K562 (cell line): ENCODE data around the gene TXNRD1. TPM values are rescaled to one million over a fixed set of nuclear protein-coding genes. Genes with fewer than 3 reads are reported as not detected.

ENCODE experiments used
- ATAC-seq: fragments of 200-7000 bp; cut with Tn5 transposase; 3 replicates; pipeline ENCODE4 v1.9.1; 2020; ENCODE audit warnings: moderate library complexity
- BruUV-seq: library from RNA; stranded (reverse); fragments of 400-500 nt; replicated peaks from 2 replicates; lab custom pipeline; 2021; lab: Mats Ljungman, UMichigan
- CTCF ChIA-PET: fragments of 300-600 bp; formaldehyde crosslinking; extraction: SDS; loops from one replicate; lab custom pipeline; 2021; ENCODE audit warnings: low intra/inter-chr PET ratio; lab: Yijun Ruan, JAX
- POLR2A ChIA-PET: fragments of 300-600, 350-650 bp; sonication (Branson Sonifier 250); formaldehyde crosslinking; extraction: SDS; loops from one replicate; lab custom pipeline; 2021; ENCODE audit warnings: antibody characterized with exemption, inconsistent platforms; lab: Yijun Ruan, JAX
- DNase-seq, 4 experiments: peaks; one replicate each; pipeline versions ENCODE4 v3.0.0 to v3.0.0-alpha.2; 2011 to 2018; ENCODE audit warnings: low spot score in 3 of 4, mixed read lengths in 3 of 4; ENCODE audit errors: extremely low read depth in 1 of 4
- FAIRE-seq: peaks from 2 replicates; lab custom pipeline; 2011; peaks lifted over from hg19 to GRCh38; lab: Jason Lieb, UNC
- H2AFZ ChIP-seq: 2 replicates; pipeline ENCODE4 v1.6.0; 2011; ENCODE audit warnings: low read depth, low read length, control low read depth, inconsistent platforms
- H3K27ac ChIP-seq: fragments of 200-600 bp; 3 replicates; pipeline ENCODE4 v1.8.0; 2011; ENCODE audit warnings: low read depth, mild to moderate bottlenecking, control low read depth, inconsistent platforms, low read length, moderate library complexity, mixed read lengths; ENCODE audit errors: extremely low read depth
- H3K27me3 ChIP-seq, 2 experiments: fragments of 300-600 bp in 1 of 2; 2 replicates in 1 of 2; 3 replicates in 1 of 2; pipeline versions ENCODE4 v1.6.0 to v1.8.0; 2011; ENCODE audit warnings: inconsistent platforms in 2 of 2, low read length in 2 of 2, mild to moderate bottlenecking in 1 of 2, mixed read lengths in 1 of 2, moderate library complexity in 1 of 2; ENCODE audit not compliant: control insufficient read depth in 2 of 2, insufficient read depth in 2 of 2
- H3K36me3 ChIP-seq: fragments of 300-600 bp; 3 replicates; pipeline ENCODE4 v1.8.0; 2011; ENCODE audit warnings: mild to moderate bottlenecking, low read length, inconsistent platforms; ENCODE audit not compliant: control insufficient read depth, insufficient read depth
- H3K4me1 ChIP-seq, 2 experiments: fragments of 200-600 bp in 1 of 2; replicated peaks in 1 of 2; 2 replicates in 1 of 2; 3 replicates in 1 of 2; pipeline versions ENCODE4 v1.5.1 to v1.8.0; 2011; ENCODE audit warnings: inconsistent platforms in 2 of 2, low read length in 2 of 2, mild to moderate bottlenecking in 1 of 2, mixed read lengths in 1 of 2, moderate library complexity in 1 of 2; ENCODE audit not compliant: control insufficient read depth in 2 of 2, insufficient read depth in 2 of 2
- H3K4me2 ChIP-seq: 2 replicates; pipeline ENCODE4 v1.6.1; 2011; ENCODE audit warnings: low read length, control low read depth, inconsistent platforms, mixed read lengths; ENCODE audit not compliant: insufficient read depth
- H3K4me3 ChIP-seq: fragments of 200-600 bp; sonication (generic), shearing (Covaris generic); 2 replicates; pipeline ENCODE4 v1.5.1; 2016; ENCODE audit warnings: control low read depth, inconsistent platforms
- H3K79me2 ChIP-seq: fragments of 200-600 bp; 3 replicates; pipeline ENCODE4 v1.8.0; 2011; ENCODE audit warnings: low read length, inconsistent platforms; ENCODE audit not compliant: control insufficient read depth, insufficient read depth
- H3K9ac ChIP-seq, 2 experiments: 2 replicates each; pipeline versions ENCODE4 v1.6.0 to v1.6.1; 2011; ENCODE audit warnings: low read depth in 2 of 2, low read length in 2 of 2, control low read depth in 1 of 2, inconsistent platforms in 1 of 2, mild to moderate bottlenecking in 1 of 2, mixed read lengths in 1 of 2; ENCODE audit not compliant: insufficient read depth in 1 of 2
- H3K9me1 ChIP-seq: one replicate; pipeline ENCODE4 v1.6.0; 2011; ENCODE audit warnings: inconsistent platforms, mild to moderate bottlenecking, low read length, moderate library complexity; ENCODE audit not compliant: control insufficient read depth, insufficient read depth
- H3K9me3 ChIP-seq: replicated peaks from 2 replicates; pipeline ENCODE4 v1.5.1; 2011; ENCODE audit warnings: low read depth, low read length, inconsistent platforms; ENCODE audit not compliant: control insufficient read depth, insufficient read depth
- H4K20me1 ChIP-seq: replicated peaks from 2 replicates; pipeline ENCODE4 v1.6.1; 2011; ENCODE audit warnings: low read length, inconsistent platforms, mixed read lengths; ENCODE audit not compliant: control insufficient read depth, insufficient read depth
- NCOA6 ChIP-seq: fragments of 450-650 bp; IDR thresholded peaks from 2 replicates; pipeline ENCODE4 v1.6.1; 2017; ENCODE audit warnings: mild to moderate bottlenecking
- POLR2A ChIP-seq: fragments of 450-650 bp; conservative IDR thresholded peaks from 2 replicates; pipeline ENCODE4 v1.6.1; 2016
- POLR2AphosphoS2 ChIP-seq: IDR thresholded peaks from 2 replicates; pipeline ENCODE4 v1.6.1; 2012; ENCODE audit warnings: low read length, improper control_type of control experiment
- POLR2B ChIP-seq: fragments of 450-650 bp; IDR thresholded peaks from 2 replicates; pipeline ENCODE4 v1.6.1; 2018; ENCODE audit warnings: low read depth; ENCODE audit not compliant: partially characterized antibody
- POLR3A ChIP-seq: IDR thresholded peaks from 2 replicates; pipeline ENCODE4 v1.6.1; 2011; ENCODE audit warnings: borderline replicate concordance, mild to moderate bottlenecking, moderate library complexity; ENCODE audit not compliant: insufficient read length, insufficient read depth; ENCODE audit errors: extremely low read depth
- SUPT5H ChIP-seq: fragments of 450-650 bp; IDR thresholded peaks from 2 replicates; pipeline ENCODE4 v1.6.1; 2016
- WGBS: fragments of 100-300 bp; shearing (Covaris generic); methylation state at CpG from one replicate; pipeline ENCODE4 v1.1.6; 2016; ENCODE audit warnings: low coverage, mixed read lengths; ENCODE audit not compliant: insufficient coverage; ENCODE audit errors: missing lambda C conversion rate; 5-methylcytosine and 5-hydroxymethylcytosine counted together
- in situ Hi-C: fragments of 300-500 bp; cut with MboI; formaldehyde crosslinking; loops from 4 replicates; pipeline ENCODE4 v1.15.0; 2018; ENCODE audit warnings: inconsistent platforms, mixed read lengths
- intact Hi-C: fragments of 100-400 bp; cut with micrococcal nuclease; formaldehyde crosslinking; loops from 2 replicates; pipeline ENCODE4 v1.14.2; 2022
- polyA plus RNA-seq, 8 experiments: library from polyadenylated mRNA; depleted of rRNA in 4 of 8; stranded (reverse) in 5 of 8; unstranded in 3 of 8; fragments of >200 nt; fragmentation: Nextera tagmentation in 2 of 8; fragmentation: Illumina TruSeq in 1 of 8; extraction: Ambion mirVana in 2 of 8; extraction: Trizol in 1 of 8; gene quantifications; 2 replicates each; pipeline versions ENCODE4 v1.2.1 to v1.2.3, GENCODE V29; 2011 to 2014; ENCODE audit warnings: inconsistent platforms in 1 of 8, missing spikeins in 1 of 8
- total RNA-seq, 7 experiments: library from RNA; depleted of rRNA in 6 of 7; stranded (reverse); fragments of >200 nt in 6 of 7; fragmentation: Illumina TruSeq in 2 of 7; extraction: Trizol in 2 of 7; gene quantifications; 2 replicates each; pipeline versions ENCODE4 v1.2.1 to v1.2.3, GENCODE V29; 2011 to 2021; ENCODE audit warnings: low replicate concordance in 1 of 7

The TXNRD1 gene
- total and polyA plus RNA-seq, 9 of the 15 experiments (the other 6 are each of a cell fraction or from before 2014, with no cell fraction given), result 107 to 189 (median 146) TPM

GRCh38 chr12:104353012-104353981 is 137.7 kb downstream of the TXNRD1 start:
- Histone ChIP-seq H2AFZ (no peak overlapping the region), H3K4me2 (no peak overlapping the region), H3K9ac (no peak overlapping the region), H3K9me1 (peaks cover under 1% of the 10 kb centered on the region), H3K9me3 (no peaks in the 10 kb centered on the region), H3K79me2 (no peaks in the 10 kb centered on the region), H3K4me1 (no peaks in the 10 kb centered on the region), H4K20me1 (no peaks in the 10 kb centered on the region; the same call in 1 of the 2 replicates), H3K27ac (no peak overlapping the region), H3K4me3 (no peak overlapping the region), H3K36me3 (peaks cover 52% of the 10 kb centered on the region), H3K27me3 (no peaks in the 10 kb centered on the region)
- FAIRE-seq, result no peak
- intact Hi-C loops (loop anchor here (10.0 kb wide), 1 partner anchor 298 kb away; the partner anchor contains the start of gene GLT8D2), in situ Hi-C loops (loop anchor here (10.0 to 25.0 kb wide), 2 partner anchors 458 to 1034 kb away; no protein-coding TSS in a partner anchor)
- CTCF ChIA-PET, result no interaction called here
- no peak for ATAC-seq
- no peak for DNase-seq
- POLR2A ChIA-PET, result interaction anchor here (0.6 to 2.8 kb wide), 5 partner anchors 11 to 269 kb away, joined by 3 to 8 read pairs (median 3); no protein-coding TSS in a partner anchor
- no TSS peak for BruUV-seq
- TF ChIP-seq POLR2A (0 out of 2 replicates have a peak, but pooled peaks have one; percentile 55), NCOA6 (no peak), POLR2AphosphoS2 (peak; percentile 70; the same call in 1 of the 2 replicates), POLR2B (peak; percentile 52), SUPT5H (peak; percentile 52), POLR3A (no peak)
- WGBS, result 84% methylated on average over 17 of the region's 17 CpGs
